Body of pancreas (tissue), 4 donors: Measurements from ENCODE around the gene LCN12.

ENCODE experiments used
- POLR2A ChIP-seq, 3 donors: fragments of 450-650 bp; IDR thresholded peaks; one replicate each; pipeline ENCODE4 v1.6.1; 2016; ENCODE audit warnings: antibody characterized with exemption in 3 of 3, mild to moderate bottlenecking in 2 of 3
- TF ChIP-seq, protein P1 (sequence below), 7 experiments: fragments of 450-650 bp in 4 of 7; fragments of 200-600 bp in 3 of 7; sonication (generic) in 3 of 7; IDR thresholded peaks; one replicate each; pipeline ENCODE4 v1.5.1; 2016 to 2019; ENCODE audit warnings: antibody characterized with exemption in 7 of 7

DNA sequence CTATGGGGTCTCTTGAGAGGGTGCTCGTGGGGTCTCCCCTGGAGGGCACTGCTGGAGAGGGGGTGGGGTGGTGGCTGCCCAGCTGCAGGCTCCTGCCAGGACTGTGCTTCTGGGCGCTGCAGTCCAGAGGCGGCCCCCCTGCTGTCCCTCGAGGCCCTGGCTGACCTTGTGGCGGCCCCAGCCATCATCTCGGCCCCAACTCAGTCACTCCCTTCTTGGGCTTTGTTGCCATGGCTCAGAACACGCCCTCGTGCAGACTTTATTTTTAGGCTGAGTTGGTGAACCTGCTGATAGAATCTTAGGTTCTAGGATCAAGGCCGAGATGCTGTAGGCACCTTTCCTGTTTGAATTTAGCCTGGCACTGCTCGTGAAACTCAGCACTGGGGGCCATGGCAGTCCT, 30.4 kb upstream of the LCN12 start:
- no peak for TF ChIP-seq POLR2A (IDR thresholded peaks at IDR 0.05)
- TF ChIP-seq, protein P1, sequence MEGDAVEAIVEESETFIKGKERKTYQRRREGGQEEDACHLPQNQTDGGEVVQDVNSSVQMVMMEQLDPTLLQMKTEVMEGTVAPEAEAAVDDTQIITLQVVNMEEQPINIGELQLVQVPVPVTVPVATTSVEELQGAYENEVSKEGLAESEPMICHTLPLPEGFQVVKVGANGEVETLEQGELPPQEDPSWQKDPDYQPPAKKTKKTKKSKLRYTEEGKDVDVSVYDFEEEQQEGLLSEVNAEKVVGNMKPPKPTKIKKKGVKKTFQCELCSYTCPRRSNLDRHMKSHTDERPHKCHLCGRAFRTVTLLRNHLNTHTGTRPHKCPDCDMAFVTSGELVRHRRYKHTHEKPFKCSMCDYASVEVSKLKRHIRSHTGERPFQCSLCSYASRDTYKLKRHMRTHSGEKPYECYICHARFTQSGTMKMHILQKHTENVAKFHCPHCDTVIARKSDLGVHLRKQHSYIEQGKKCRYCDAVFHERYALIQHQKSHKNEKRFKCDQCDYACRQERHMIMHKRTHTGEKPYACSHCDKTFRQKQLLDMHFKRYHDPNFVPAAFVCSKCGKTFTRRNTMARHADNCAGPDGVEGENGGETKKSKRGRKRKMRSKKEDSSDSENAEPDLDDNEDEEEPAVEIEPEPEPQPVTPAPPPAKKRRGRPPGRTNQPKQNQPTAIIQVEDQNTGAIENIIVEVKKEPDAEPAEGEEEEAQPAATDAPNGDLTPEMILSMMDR (IDR thresholded peaks at IDR 0.05) = no peak
